ENCODE results near the gene MAFG.

MAFG gene

GRCh38 chr17:81898029-81898866 lies 29.3 kb downstream of the MAFG start (continued):
- no peak for TF ChIP-seq PRDM10 (tag by site-specific recombination; IDR thresholded peaks at IDR 0.05)
- no peak for TF ChIP-seq ZBTB11 (tag by site-specific recombination; conservative IDR thresholded peaks at IDR 0.05; ENCODE audit: low read depth)
- TF ChIP-seq ZBTB20 (tag by site-specific recombination; IDR thresholded peaks at IDR 0.05): 0 out of 2 replicates have a peak, but pooled peaks have one; percentile 22
- TF ChIP-seq INSM2 (tag by site-specific recombination; IDR thresholded peaks at IDR 0.05): peak; percentile 61; the same call in 1 of the 2 replicates
- no peak for TF ChIP-seq ZFP41 (tag by site-specific recombination; IDR thresholded peaks at IDR 0.05; ENCODE audit: borderline replicate concordance)
- peak; percentile 68 for TF ChIP-seq EGR2 (tag by site-specific recombination; IDR thresholded peaks at IDR 0.05; ENCODE audit: low read depth)
- TF ChIP-seq KLF8 (tag by site-specific recombination; IDR thresholded peaks at IDR 0.05): peak; percentile 39; the same call in 1 of the 2 replicates
- peak; percentile 53; the same call in 1 of the 2 replicates for TF ChIP-seq GLIS1 (tag by site-specific recombination; IDR thresholded peaks at IDR 0.05)
- TF ChIP-seq ZNF600 (tag by site-specific recombination; IDR thresholded peaks at IDR 0.05): peak; percentile 76; the same call in 1 of the 2 replicates
- no peak for TF ChIP-seq BCL11B (tag by site-specific recombination; IDR thresholded peaks at IDR 0.05; ENCODE audit: low read depth)
- peak; percentile 82 for TF ChIP-seq ZIC2 (tag by site-specific recombination; IDR thresholded peaks at IDR 0.05)
- TF ChIP-seq ZNF48 (tag by site-specific recombination; IDR thresholded peaks at IDR 0.05): no peak
- no peak for TF ChIP-seq ZNF214 (tag by site-specific recombination; IDR thresholded peaks at IDR 0.05; ENCODE audit: borderline replicate concordance)
- peak; percentile 24; the same call in 1 of the 2 replicates for TF ChIP-seq SCRT2 (tag by site-specific recombination; IDR thresholded peaks at IDR 0.05)
- TF ChIP-seq ZNF140 (tag by site-specific recombination; IDR thresholded peaks at IDR 0.05): no peak
- no peak for TF ChIP-seq ZBTB48 (tag by site-specific recombination; IDR thresholded peaks at IDR 0.05)
- TF ChIP-seq PRDM6 (tag by site-specific recombination; IDR thresholded peaks at IDR 0.05): peak; percentile 65; the same call in 1 of the 2 replicates
- no peak for TF ChIP-seq ZNF768 (tag by site-specific recombination; IDR thresholded peaks at IDR 0.05)
- peak; percentile 93 for TF ChIP-seq ZBTB44 (tag by site-specific recombination; IDR thresholded peaks at IDR 0.05)
- TF ChIP-seq ZFP69B (tag by site-specific recombination; IDR thresholded peaks at IDR 0.05): 0 out of 2 replicates have a peak, but pooled peaks have one; percentile 19
- 0 out of 2 replicates have a peak, but pooled peaks have one; percentile 31 for TF ChIP-seq PATZ1 (tag by site-specific recombination; IDR thresholded peaks at IDR 0.05)
